ENCODE data around the gene KLHL7.

Gene KLHL7

GRCh38 chr7:23093546-23093945 lies 12.0 kb upstream of the KLHL7 start:
- TF ChIP-seq, protein P1, sequence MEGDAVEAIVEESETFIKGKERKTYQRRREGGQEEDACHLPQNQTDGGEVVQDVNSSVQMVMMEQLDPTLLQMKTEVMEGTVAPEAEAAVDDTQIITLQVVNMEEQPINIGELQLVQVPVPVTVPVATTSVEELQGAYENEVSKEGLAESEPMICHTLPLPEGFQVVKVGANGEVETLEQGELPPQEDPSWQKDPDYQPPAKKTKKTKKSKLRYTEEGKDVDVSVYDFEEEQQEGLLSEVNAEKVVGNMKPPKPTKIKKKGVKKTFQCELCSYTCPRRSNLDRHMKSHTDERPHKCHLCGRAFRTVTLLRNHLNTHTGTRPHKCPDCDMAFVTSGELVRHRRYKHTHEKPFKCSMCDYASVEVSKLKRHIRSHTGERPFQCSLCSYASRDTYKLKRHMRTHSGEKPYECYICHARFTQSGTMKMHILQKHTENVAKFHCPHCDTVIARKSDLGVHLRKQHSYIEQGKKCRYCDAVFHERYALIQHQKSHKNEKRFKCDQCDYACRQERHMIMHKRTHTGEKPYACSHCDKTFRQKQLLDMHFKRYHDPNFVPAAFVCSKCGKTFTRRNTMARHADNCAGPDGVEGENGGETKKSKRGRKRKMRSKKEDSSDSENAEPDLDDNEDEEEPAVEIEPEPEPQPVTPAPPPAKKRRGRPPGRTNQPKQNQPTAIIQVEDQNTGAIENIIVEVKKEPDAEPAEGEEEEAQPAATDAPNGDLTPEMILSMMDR (conservative IDR thresholded peaks at IDR 0.05; ENCODE audit: low read depth, low read length): no peak
- H2AFZ ChIP-seq (ENCODE audit: low read depth): no peak overlapping the region

GRCh38 chr7:23096518-23097290 lies 8.9 kb upstream of the KLHL7 start:
- H3K4me2 ChIP-seq: no peak overlapping the region
- TF ChIP-seq, protein P1 (conservative IDR thresholded peaks at IDR 0.05; ENCODE audit: low read depth, low read length): no peak
- H3K27ac ChIP-seq: no peak overlapping the region
- H3K9ac ChIP-seq: no peak overlapping the region
- H3K79me2 ChIP-seq (ENCODE audit: insufficient read depth, low read depth): no peaks in the 10 kb centered on the region
- no peak overlapping the region for H2AFZ ChIP-seq (ENCODE audit: low read depth)
- no peaks in the 10 kb centered on the region for H3K36me3 ChIP-seq (ENCODE audit: insufficient read depth)
- H4K20me1 ChIP-seq (ENCODE audit: insufficient read depth): no peaks in the 10 kb centered on the region
- no peaks in the 10 kb centered on the region for H3K4me1 ChIP-seq (ENCODE audit: low read depth, poor library complexity, severe bottlenecking)
- no peak overlapping the region for H3K4me3 ChIP-seq (IDR thresholded peaks at IDR 0.05; ENCODE audit: insufficient read depth, low read depth, low read length)
- no peaks in the 10 kb centered on the region for H3K27me3 ChIP-seq (ENCODE audit: insufficient read depth, low read depth)

More at GRCh38 chr7:23093546-23093945, 12.0 kb upstream of the KLHL7 start:
- H3K4me2 ChIP-seq: no peak overlapping the region
- no peaks in the 10 kb centered on the region for H4K20me1 ChIP-seq (ENCODE audit: insufficient read depth)
- no peak overlapping the region for H3K27ac ChIP-seq
- H3K36me3 ChIP-seq (ENCODE audit: insufficient read depth): no peaks in the 10 kb centered on the region
- H3K27me3 ChIP-seq (ENCODE audit: insufficient read depth, low read depth): no peaks in the 10 kb centered on the region
- H3K9ac ChIP-seq: no peak overlapping the region
- H3K4me1 ChIP-seq (ENCODE audit: low read depth, poor library complexity, severe bottlenecking): no peaks in the 10 kb centered on the region
- no peaks in the 10 kb centered on the region for H3K79me2 ChIP-seq (ENCODE audit: insufficient read depth, low read depth)
- no peak overlapping the region for H3K4me3 ChIP-seq (IDR thresholded peaks at IDR 0.05; ENCODE audit: insufficient read depth, low read depth, low read length)

DNA sequence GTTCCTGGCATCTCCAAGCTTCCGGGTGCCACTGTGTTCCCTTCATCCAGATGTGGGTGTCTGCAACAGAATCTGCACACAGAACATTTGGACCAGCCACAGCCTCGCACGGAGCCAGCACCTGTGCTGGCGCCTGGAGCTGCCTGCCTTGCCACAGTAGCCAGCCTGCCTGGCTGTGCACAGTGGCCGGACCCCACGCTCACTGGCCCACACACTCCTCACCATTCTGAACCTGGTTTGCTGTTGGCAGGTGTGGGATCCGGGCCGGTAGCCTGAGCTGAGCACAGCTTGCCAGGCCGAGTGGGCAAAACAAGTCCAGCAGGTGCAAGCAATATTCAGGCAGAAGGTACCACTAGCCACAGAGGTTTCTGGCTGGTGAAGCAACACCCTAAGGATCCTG lies 7.6 kb upstream of the KLHL7 start:
- Histone ChIP-seq H3K4me2 (no peak overlapping the region), H3K27ac (no peak overlapping the region), H3K36me3 (ENCODE audit: insufficient read depth) (no peaks in the 10 kb centered on the region), H3K27me3 (ENCODE audit: insufficient read depth, low read depth) (no peaks in the 10 kb centered on the region), H4K20me1 (ENCODE audit: insufficient read depth) (no peaks in the 10 kb centered on the region), H3K79me2 (ENCODE audit: insufficient read depth, low read depth) (no peaks in the 10 kb centered on the region), H2AFZ (ENCODE audit: low read depth) (no peak overlapping the region), H3K4me3 (IDR thresholded peaks at IDR 0.05; ENCODE audit: insufficient read depth, low read depth, low read length) (no peak overlapping the region), H3K4me1 (ENCODE audit: low read depth, poor library complexity, severe bottlenecking) (no peaks in the 10 kb centered on the region), H3K9ac (no peak overlapping the region)
- TF ChIP-seq, protein P1 (conservative IDR thresholded peaks at IDR 0.05; ENCODE audit: low read depth, low read length): no peak

DNA sequence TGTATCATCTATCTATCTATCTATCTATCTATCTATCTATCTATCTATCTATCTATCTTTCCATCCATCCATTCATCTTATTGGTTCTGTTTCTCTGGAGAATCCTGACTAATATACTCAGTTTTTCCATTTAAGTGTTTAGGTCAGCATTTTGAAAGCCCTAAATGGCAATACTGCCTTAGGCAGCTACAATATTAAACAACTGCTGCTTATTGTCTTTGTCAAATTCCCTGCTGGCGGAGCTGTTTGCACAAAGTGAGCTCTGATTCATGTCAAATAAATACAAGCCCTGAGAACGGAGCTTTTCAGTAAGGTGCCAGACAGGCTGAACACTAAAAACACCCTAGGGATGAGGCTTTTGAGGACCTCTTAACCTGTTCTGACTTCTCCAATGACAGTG lies 7.1 kb upstream of the KLHL7 start:
- H3K27ac ChIP-seq: no peak overlapping the region
- H3K27me3 ChIP-seq (ENCODE audit: insufficient read depth, low read depth): no peaks in the 10 kb centered on the region
- H3K79me2 ChIP-seq (ENCODE audit: insufficient read depth, low read depth): no peaks in the 10 kb centered on the region
- H3K9ac ChIP-seq: no peak overlapping the region
- H2AFZ ChIP-seq (ENCODE audit: low read depth): no peak overlapping the region
- TF ChIP-seq, protein P1 (conservative IDR thresholded peaks at IDR 0.05; ENCODE audit: low read depth, low read length): no peak
- no peaks in the 10 kb centered on the region for H3K36me3 ChIP-seq (ENCODE audit: insufficient read depth)
- H3K4me3 ChIP-seq (IDR thresholded peaks at IDR 0.05; ENCODE audit: insufficient read depth, low read depth, low read length): no peak overlapping the region
- no peak overlapping the region for H3K4me2 ChIP-seq
- H3K4me1 ChIP-seq (ENCODE audit: low read depth, poor library complexity, severe bottlenecking): no peaks in the 10 kb centered on the region
- H4K20me1 ChIP-seq (ENCODE audit: insufficient read depth): no peaks in the 10 kb centered on the region
